ENCODE measurements around the gene SNX20.

The SNX20 gene

DNA sequence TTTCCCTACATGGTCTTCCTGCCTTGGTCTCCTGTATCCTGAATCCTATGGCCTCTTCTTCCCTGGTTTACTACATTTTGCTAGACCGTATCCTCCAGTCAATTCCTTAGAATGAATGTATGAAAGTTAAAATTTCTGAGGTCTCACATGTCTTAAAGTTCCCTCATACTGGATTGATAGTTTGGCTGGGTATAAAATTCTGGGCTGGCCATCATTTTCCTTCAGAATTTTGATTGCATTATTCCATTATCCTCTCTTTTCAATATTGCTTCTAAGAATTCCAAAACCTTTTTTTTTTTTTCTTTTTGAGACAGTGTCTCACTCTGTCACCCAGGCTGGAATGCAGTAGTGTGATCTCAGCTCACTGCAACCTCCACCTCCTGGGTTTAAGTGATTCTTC lies 23.1 kb upstream of the SNX20 start:
- DNase-seq: no peak

DNA sequence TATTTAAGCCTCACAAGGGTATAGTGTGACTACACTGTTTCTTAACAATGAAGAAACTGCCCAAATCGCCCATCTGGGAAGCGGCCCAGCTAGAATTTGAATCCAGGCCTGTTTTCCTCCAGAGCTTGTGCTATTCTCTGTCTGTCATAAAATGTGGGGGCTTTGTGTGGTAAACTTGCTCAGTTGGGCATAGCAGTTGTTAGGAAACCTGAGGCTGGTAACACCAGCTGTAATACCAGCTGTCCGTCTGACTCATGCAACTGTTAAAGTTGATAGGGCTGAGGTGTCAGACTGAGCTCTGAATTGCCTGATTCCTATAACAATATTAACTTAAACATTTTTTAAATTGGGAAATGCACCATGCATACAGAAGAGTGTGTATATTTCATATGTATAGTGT lies 21.6 kb upstream of the SNX20 start:
- no peak for DNase-seq

DNA sequence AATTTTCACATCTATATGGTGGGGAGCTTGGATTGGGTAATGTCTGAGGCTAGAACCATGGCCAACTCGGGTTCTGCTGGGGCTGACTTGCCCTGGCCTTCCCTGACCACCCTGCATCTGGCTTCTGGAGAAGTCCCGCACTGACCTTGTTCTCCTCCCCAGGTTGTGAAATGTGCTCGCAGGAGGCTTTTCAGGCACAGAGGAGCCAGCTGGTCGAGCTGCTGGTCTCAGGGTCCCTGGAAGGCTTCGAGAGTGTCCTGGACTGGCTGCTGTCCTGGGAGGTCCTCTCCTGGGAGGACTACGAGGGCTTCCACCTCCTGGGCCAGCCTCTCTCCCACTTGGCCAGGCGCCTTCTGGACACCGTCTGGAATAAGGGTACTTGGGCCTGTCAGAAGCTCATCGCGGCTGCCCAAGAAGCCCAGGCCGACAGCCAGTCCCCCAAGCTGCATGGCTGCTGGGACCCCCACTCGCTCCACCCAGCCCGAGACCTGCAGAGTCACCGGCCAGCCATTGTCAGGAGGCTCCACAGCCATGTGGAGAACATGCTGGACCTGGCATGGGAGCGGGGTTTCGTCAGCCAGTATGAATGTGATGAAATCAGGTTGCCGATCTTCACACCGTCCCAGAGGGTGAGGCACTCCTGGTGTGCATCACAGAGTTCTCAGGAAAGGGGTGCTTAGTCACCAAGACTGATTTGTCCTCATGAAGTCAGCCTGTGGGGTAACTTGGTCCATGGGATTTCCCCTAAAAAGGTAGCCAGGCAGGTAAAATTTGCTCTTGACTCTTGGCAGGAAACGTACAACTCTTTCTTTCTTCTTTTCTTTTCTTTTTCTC lies 18.4 kb upstream of the SNX20 start:
- no peak for DNase-seq

DNA sequence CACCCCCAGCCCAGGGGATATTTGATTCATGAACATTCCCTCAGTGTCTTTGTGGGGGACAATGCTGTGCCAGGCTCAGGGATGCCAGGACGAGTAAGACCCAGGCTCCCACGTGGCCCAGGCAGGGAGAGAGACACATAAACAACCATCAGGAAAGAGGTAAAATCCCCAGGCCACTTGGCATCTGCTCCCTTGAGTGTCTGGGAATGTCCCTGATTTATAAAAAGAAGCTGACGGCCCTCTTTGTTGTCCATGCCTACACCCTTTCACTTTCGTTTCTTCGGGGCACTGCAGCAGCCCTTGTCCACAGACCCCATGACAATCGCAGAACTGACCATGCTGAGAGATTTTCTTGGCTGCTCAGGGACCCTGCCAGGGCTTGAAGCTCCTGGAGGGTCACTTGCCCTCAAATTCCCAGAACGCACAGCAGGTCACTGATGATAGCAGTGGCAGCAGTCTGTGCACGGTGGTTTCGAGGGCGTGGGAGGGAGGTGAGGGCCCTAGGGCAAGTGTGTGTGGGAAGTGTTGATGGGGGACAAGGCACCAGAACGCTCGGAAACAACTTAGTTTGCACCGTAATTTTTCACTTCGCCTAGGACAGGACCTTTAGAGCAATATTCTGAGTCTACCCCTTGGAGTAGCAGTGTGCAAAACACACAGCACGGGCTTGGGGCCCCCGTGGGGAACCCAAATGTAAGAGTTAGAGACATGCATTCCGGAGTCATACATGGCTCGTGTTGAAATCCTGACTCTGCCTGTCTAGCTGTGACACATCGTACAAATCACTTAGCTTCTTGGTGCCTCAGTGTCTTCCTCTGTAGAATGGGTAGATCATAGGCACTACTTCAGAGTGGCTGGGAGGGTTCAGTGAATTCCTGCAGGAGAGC lies 17.0 kb upstream of the SNX20 start:
- DNase-seq: peak in 10 of 14 donors; percentile 15 to 58 (median 34)

DNA sequence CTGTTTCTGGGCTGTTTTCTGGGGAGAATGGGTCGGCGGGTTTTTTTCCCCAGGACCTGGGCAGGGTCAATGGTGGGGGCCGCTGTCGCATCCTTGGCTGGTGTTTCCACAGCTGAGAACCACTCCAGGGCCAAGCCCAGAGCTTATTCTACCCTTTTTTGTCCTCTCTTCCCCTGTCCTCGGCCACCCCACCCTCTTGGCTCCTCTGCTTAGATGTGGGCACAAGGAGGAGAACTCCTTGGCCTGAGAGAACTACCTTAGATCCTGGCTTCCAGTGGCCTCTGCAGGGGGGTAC lies 16.3 kb upstream of the SNX20 start:
- no peak for DNase-seq

DNA sequence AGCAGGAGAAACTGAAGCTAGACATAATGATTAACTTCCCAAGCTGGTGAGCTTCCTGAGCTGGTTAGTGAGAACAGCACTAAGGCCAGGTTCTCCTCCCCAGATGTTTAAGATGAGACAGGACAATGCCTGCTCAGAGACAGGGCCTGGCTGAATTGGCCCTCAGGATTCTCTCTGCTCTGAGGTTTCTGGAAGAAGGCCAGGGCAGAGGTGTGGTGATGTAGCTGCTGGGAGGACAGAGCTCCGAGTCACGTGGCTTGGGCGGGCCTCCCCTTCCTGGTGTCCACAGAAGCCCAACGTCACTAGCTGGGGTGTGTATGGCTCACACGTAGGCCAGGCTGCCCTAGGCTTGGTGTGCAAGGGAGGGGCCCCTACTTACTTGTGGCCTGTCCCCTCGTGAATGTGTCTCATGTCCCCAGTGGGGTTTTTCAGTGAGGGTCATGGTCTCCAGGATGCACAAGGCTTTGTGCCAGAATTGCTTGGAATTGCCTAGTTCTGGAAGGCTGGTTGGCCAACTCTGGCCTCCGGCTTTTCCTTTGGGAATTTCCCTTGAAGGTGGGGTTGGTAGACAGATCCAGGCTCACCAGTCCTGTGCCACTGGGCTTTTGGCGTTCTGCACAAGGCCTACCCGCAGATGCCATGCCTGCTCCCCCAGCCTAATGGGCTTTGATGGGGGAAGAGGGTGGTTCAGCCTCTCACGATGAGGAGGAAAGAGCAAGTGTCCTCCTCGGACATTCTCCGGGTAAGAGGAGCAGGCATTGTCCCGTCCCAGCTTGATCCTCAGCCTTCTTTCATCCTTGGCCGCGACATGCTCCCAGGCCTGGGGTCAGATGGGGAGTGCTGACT lies 15.7 kb upstream of the SNX20 start:
- DNase-seq: peak in 3 of 14 donors; percentile 16 to 43 (median 21)

DNA sequence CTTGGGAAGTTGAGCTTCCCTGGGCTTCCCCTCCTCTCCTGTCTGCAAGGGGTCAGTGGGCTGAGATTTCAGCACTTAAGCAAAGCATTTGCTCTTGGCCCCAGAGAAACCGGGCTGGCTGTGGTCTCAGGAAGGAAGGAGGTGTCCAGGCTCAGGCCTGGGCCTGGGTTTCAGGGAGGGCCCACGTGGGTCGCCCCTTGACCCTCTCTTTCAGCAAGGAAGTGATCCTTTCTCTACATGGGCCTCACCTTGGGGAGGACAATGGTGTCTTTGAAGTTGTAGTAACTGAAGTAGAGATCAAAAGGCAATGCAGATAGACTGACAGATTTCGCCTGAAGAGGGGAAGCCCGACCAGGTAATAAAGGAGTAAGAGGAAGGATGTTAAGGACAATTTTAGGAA lies 15.0 kb upstream of the SNX20 start:
- no peak for DNase-seq

DNA sequence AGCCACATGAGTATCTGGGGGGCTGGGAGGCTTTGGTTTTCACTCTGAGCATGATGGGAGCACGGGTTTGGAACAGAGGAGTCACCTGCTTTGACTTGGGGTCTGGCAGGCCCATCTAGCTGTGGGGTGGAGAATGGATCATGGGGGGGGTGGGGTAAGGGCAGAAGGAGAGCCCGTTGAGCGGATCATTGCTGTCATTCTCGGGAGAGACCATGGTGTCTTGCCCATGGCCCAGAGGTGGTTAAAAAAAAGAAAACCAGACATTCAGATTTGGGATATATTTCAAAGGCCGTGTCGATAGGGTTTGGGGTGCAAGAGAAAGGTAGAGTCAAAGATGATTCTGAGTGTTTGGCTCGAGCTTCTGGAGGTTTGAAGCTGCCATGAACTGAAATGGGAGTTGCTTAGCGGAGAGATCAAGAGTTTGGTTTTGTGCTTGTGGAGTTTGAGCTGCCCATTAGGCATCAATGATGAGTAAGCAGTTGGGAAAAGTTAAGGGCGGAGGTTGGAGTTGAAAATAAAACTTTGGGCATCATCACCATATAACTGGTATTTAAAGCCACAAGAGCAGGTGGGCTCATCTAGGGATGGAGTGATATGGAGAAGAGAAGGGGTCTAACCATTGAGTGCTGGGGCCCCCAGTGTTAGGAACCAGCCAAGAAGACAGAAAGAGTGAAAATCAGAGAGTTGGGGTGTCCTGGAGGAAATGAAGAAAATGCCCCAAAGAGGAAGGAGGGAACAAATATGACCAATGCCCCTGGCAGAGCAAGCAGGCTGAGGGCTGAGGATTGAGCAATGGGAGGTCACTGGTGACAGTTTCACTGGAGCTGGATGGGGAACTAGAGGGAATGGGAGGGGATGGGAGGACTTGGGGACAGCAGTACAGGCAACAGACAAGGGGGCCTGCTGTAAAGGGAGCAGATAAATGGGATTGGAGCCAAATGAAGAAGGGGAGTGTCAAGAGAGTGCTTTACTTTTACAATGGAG lies 14.2 kb upstream of the SNX20 start:
- DNase-seq: peak in 3 of 14 donors; percentile 8 to 45 (median 32)

DNA sequence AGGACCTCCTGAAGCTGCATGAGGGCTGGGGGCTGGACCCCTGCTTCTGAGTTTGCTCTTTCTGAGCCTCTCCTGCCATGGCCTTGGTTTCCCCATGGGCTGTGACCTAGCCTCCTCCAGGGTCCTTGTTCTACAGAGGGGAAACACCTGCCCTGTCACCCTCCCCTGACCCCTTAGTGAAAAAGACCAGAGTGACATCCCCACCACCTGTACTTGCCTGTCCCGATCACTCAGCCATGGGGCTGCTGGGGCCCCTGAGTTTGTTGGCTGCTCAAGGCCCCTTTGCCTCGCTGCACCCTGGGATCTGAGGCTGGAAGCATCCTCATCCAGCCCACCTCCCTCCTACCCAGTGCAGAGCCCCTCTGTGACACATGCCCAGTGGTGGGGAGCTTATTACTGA lies 13.1 kb upstream of the SNX20 start:
- DNase-seq: no peak

DNA sequence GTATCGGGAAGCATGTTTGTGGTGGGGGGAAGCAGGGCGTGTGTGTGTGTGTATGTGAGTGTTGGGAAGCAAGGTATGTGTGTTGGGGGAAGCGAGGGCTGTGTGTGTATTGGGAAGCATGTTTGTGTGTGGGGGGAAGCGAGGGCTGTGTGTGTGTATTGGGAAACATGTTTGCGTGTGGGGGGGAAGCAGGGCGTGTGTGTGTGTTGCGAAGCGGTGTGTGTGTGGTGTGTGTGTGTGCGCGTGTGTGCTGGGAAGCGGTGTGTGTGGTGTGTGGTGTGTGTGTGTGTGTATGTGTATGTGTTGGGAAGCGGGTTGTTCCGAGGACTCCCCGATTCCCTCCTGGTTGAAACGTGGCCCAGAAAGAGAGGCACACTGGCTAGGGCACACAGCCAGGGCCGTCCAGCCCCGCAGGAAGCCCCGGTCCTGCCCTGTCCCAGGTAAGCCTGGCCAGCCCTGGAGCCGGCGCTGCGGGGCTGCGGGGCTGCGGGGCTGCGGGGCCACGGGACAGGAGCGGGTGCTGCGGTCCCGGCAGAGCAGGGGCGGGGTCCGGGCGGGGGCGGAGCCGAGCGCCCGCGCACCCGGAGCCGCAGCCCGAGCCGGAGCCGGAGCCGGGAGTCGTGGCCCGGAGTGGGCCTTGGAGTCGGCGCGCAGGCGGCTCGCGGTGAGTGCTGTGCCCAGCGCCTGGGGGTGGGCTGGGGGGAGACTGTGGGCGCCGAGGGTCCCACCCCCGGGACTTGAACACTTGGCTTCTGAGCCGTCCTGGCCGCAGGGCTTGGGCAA lies 12.1 kb upstream of the SNX20 start, which contains the start of gene NOD2:
TSS of gene NOD2 (plus strand) at position 608 of the 783 bp plus-strand sequence. CDS start 5,890 bp downstream, outside the sequence.
- DNase-seq: no peak

DNA sequence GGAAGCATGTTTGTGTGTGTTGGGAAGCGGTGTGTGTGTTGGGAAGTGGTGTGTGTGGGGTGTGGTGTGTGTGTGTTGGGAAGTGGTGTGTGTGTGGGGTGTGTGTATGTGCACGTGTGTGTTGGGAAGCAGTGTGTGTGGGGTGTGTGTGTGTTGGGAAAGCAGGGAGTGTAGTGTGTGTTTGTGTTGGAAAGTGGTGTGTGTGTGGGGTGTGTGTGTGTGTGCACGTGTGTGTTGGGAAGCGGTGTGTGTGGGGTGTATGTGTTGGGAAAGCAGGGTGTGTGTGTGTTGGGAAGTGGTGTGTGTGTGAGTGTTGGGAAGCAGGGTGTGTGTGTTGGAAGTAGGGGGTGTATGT lies 11.5 kb upstream of the SNX20 start:
- no peak for DNase-seq

DNA sequence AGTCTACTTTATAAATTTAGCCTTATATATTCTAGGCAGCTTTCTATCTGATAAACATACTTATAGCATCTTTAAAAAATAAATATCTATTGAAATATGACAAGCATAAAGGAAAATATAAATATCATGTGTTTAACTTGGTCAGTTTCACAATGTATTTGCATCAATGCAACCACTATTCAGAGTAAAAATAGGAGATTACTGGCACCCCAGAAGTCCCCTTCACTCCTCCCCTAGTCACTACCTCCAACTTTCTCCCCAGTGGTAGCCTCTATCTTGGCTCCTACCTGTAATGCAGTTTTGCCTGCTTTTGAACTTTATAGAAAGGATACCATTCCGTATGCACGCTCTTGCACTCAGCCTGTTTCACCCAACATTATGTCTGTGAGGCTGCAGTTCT lies 9.1 kb upstream of the SNX20 start:
- no peak for DNase-seq

DNA sequence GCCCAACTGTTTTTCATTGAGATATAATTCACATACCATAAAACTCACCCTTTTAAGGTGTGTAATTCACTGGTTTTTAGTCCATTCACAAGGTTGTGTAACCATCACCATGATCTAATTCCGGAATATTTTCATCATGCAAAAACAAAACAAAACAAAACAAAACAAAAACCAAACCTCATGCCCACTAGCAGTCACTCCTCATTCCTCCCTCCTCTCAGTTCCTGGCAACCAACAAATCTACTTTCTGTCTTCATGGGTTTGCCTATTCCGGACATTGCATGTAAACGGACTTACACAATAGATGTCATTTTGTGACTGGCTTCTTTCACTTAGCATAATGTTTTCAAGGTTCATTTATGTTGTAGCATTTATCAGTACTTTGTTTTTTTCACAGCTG lies 7.8 kb upstream of the SNX20 start:
- no peak for DNase-seq

DNA sequence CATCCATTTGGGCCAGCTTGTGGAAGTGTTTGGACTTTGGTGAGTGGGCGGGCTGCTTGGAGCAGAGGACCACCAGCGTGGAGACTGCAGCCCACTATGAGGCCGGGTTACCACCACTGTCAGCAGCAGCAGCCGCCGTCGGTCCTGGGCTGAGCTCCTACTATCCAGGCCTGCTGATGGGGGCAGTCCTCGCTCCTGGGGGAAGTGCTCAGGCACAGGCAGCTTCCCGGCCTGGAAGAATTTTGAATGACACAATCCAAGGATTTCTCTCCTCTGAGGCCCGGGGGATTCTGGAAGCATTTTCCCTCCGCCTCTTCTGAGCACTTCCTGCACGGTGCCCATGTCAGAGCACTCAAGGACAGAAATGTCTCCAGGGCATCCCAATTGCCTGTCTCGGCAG lies 7.0 kb upstream of the SNX20 start:
- no peak for DNase-seq

DNA sequence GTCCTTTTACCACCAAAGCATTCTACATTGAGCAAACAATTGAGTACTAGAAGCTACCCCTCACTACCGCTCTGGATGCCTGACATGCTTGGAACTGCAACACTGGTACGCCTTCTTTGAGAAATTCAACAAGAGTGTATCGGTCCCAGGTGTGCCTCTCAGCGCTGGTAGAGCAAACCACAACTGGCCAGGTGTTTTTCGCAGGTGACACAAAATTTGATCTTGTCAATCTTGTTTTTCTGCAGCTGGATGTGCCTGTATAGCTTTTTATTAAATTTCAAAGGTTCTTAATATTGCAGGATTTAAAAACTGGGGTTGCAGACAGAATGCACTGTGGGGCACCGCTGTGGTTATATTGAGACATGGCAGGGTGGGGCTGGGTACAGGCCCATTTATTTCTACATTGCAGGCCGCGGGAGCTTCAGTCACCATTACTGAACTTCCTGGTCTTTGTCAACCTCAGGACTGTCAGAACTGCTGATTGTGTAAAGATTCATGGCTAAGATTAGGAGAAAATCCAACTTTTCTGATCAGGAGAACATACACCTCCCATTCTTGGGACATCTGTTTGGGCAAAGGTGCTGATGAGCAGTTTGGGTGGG lies 4.5 kb upstream of the SNX20 start:
- DNase-seq: no peak

DNA sequence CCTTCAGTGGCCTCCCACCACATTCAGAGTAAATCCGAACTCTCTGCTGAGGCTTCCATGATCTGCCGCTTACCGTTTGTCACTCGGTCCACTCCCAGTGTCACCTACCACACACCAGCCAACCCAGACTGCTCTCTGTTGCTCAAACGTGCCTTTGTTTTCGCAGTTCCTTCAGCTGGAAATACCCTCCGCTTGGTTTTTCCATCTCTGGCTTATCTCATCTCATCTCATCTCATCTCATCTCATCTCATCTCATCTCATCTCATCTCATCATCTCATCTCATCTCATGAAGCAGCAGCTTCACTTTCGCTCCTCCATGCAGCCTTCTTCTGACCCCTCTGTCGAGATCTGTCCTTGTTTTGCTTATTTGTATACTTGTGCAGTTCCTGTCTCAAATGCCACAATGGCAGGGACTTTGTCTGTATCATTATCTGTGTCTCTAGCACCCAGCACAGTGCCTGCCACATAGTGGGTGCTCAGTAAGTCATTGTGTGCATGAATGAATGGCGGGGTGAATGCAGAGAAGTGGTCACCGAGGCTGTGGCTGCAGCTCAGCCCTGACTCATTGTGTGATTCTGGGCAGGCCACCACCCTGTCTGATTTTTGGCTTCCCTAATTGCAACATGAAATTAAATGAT lies 3.8 kb upstream of the SNX20 start:
- DNase-seq: no peak

DNA sequence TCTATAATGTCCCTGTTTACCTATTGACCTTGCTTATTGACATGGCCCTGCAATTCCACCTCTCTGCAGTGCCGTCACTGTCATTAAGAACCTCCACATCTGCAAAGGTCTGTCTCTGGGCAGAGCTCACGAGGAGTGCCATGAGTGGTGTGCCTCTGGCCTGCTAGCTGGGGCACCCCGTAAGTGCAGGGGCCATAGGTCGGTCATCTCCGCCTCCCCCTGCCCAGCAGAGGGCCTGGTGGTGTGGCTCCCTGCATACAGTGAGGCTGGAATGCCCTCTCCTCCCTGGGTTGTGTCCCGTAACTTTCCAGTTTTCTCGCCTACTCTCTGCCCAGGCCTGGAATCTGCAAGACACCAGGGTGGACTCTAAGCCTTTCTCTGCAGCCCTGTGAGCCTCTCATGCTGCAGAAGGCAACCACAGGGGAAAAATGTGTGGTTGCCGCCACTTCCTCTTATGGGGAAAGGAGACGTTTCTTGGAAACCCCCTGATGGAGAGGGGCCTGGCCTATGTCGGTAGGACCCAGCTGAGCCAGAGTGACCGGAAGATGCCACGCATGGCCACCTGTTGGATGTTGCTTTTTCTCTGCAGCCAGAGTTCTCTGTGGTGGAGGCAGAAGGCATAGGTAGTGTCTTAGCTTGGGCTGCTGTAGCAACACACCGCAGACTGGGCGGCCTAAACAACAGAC lies 2.7 kb upstream of the SNX20 start:
- peak in 2 of 14 donors; percentile 22 to 45 for DNase-seq

DNA sequence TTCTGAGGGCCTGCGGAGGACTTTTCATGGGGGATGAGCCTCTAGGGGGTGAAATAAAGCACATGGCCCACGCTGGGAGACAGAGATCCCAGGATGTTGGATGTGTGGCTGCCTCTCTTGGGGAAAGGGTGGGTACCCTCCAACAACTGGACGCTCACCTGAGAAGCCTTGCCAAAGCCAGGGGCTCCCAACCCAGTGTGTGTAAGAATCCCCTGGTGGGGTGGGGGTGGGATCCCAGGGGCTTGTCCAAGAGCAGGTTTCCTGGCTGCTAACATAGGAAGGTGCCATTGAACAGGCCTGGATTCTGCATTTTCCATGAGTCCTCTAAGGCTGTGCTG lies 587 bp downstream of the SNX20 start:
- DNase-seq: no peak

Measured in C1 segment of cervical spinal cord (tissue), 14 donors.